T-cell (primary cell): ENCODE measurements around the gene FBXW7. TPM values are rescaled to one million over a fixed set of nuclear protein-coding genes. Genes with fewer than 3 reads are reported as not detected.

Source experiments
- ATAC-seq, 4 experiments: fragments of 200-7000 bp in 3 of 4; fragments of 150-1000 bp in 1 of 4; cut with Tn5 transposase; replicated peaks in 1 of 4; 1 replicate in 3 of 4; 2 replicates in 1 of 4; pipeline ENCODE4 v1.10.0; 2021; ENCODE audit warnings: moderate library complexity in 3 of 4, mild to moderate bottlenecking in 2 of 4, moderate number of reproducible peaks in 1 of 4
- CTCF ChIA-PET, 2 donors: fragments of 300-600 bp; sonication (Branson Sonifier 250); formaldehyde crosslinking; loops; one replicate each; lab custom pipeline; 2022; ENCODE audit warnings: antibody characterized with exemption in 2 of 2; lab: Charles Lee
- POLR2A ChIA-PET, 2 donors: fragments of 300-600 bp; sonication (Branson Sonifier 250); formaldehyde crosslinking; loops; one replicate each; lab custom pipeline; 2022; ENCODE audit warnings: antibody characterized with exemption in 2 of 2; lab: Charles Lee
- DNase-seq, 35 experiments: peaks; one replicate each; pipeline versions ENCODE4 v3.0.0 to v3.0.0-alpha.2; 2013 to 2023
- H3K27ac ChIP-seq: one replicate; pipeline ENCODE4 v1.5.1; 2013; ENCODE audit warnings: low read length
- H3K27me3 ChIP-seq, 2 experiments: replicated peaks in 1 of 2; 1 replicate in 1 of 2; 2 replicates in 1 of 2; pipeline versions ENCODE4 v1.6.1 to v1.7.0; 2013; ENCODE audit warnings: low read length in 1 of 2, mixed read lengths in 1 of 2; ENCODE audit not compliant: control insufficient read depth in 2 of 2, insufficient read depth in 2 of 2; ENCODE audit errors: extremely low read depth in 1 of 2
- H3K36me3 ChIP-seq, 2 donors: 1 replicate in 1 of 2; 2 replicates in 1 of 2; pipeline versions ENCODE4 v1.6.1 to v1.7.0; 2013; ENCODE audit warnings: low read length in 1 of 2; ENCODE audit not compliant: control insufficient read depth in 2 of 2, insufficient read depth in 1 of 2; ENCODE audit errors: extremely low read depth in 1 of 2
- H3K4me1 ChIP-seq, 2 experiments: 1 replicate in 1 of 2; 2 replicates in 1 of 2; pipeline versions ENCODE4 v1.6.1 to v1.7.0; 2013; ENCODE audit warnings: low read length in 2 of 2, mixed read lengths in 1 of 2; ENCODE audit not compliant: insufficient read depth in 2 of 2, control insufficient read depth in 1 of 2; ENCODE audit errors: extremely low read depth in 1 of 2
- H3K4me3 ChIP-seq, 2 donors: 1 replicate in 1 of 2; 2 replicates in 1 of 2; pipeline versions ENCODE4 v1.5.1 to v1.7.0; 2013; ENCODE audit warnings: mild to moderate bottlenecking in 2 of 2, low read length in 1 of 2, moderate library complexity in 1 of 2; ENCODE audit not compliant: control insufficient read depth in 1 of 2; ENCODE audit errors: extremely low read depth in 1 of 2
- H3K9me3 ChIP-seq: 2 replicates; pipeline ENCODE4 v1.7.0; 2013
- H3K27ac Mint-ChIP-seq, 2 donors: one replicate each; pipeline ENCODE4 v1.8.0; 2020 to 2021; ENCODE audit warnings: mild to moderate bottlenecking in 2 of 2, mixed read lengths in 2 of 2
- H3K27me3 Mint-ChIP-seq, 2 donors: one replicate each; pipeline ENCODE4 v1.8.0; 2021 to 2022; ENCODE audit warnings: mixed read lengths in 2 of 2
- H3K36me3 Mint-ChIP-seq: one replicate; pipeline ENCODE4 v1.8.0; 2021; ENCODE audit warnings: mixed read lengths
- H3K4me1 Mint-ChIP-seq, 3 donors: one replicate each; pipeline ENCODE4 v1.8.0; 2020 to 2022; ENCODE audit warnings: mixed read lengths in 3 of 3, mild to moderate bottlenecking in 1 of 3
- H3K4me3 Mint-ChIP-seq, 3 donors: one replicate each; pipeline ENCODE4 v1.8.0; 2020 to 2022; ENCODE audit warnings: mild to moderate bottlenecking in 3 of 3, mixed read lengths in 3 of 3, moderate library complexity in 3 of 3
- H3K9me3 Mint-ChIP-seq, 3 donors: one replicate each; pipeline ENCODE4 v1.8.0; 2020 to 2022; ENCODE audit warnings: mixed read lengths in 3 of 3
- WGBS: methylation state at CpG from one replicate; pipeline ENCODE4 v1.1.5; 2013; ENCODE audit warnings: missing lambda C conversion rate; ENCODE audit not compliant: insufficient coverage; 5-methylcytosine and 5-hydroxymethylcytosine counted together
- total RNA-seq, 35 experiments: library from RNA in 6 of 35; stranded (reverse) in 6 of 35; fragments of 120-200 nt in 1 of 35; gene quantifications; one replicate each; pipeline versions ENCODE4 v1.2.1 to v1.2.4 and lab custom pipeline; 2013 to 2026

FBXW7 gene
- total RNA-seq, 5 donors from 2014 or later (not counting 1 experiment from before 2014, with no cell fraction given) = 91.9 to 131 (median 96.0) TPM

DNA sequence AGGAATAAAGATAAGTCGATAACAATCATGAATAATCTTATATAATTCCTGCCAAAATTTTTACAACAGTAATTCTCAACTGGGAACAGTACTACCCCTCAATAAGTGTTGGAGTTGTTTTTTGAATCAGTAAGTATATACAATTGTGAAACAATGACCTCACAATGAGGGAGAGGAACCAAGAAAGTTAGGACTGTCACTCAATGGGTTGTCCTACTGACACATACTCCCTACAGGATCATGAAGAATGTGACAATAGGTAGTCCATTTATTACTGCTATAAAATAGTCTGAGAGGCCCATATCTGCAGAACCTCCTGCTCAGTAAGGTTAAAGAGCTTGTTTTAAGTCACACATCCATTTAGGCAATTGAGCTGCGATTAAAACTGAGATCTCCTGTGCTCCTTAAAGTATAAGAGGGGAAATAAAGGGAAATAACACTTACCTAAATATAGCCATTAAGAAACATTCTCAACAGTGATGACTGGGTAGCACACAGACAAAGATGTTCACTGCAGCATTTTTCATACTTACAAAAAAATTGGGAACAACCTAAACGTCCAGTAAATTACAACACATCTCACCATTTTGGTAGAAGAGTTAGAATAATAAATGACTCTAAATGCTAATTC is 26.2 kb downstream of the FBXW7 start:
- WGBS = no CpG with 5 or more reads among the region's 3 CpGs
- H3K4me1 Mint-ChIP-seq = peaks cover 56 to 64% (median 57%) of the 10 kb centered on the region in 3 donors
- H3K36me3 Mint-ChIP-seq = peaks cover 22% of the 10 kb centered on the region
- no peaks in the 10 kb centered on the region for H3K27me3 Mint-ChIP-seq
- no peaks in the 10 kb centered on the region for H3K9me3 Mint-ChIP-seq
- Histone ChIP-seq H3K4me3 (no peak overlapping the region), H3K9me3 (no peaks in the 10 kb centered on the region), H3K36me3 (peaks cover 0 to 3% of the 10 kb centered on the region in 2 donors), H3K27ac (peak overlapping the region; percentile 4), H3K4me1 (peaks cover 0 to 7% of the 10 kb centered on the region in 2 experiments), H3K27me3 (no peaks in the 10 kb centered on the region)
- CTCF ChIA-PET = interaction anchor here in 1 of 2 donors (0.7 to 1.0 kb wide), 2 partner anchors 8 to 53 kb away, joined by 3 to 5 read pairs; no protein-coding TSS in a partner anchor
- ATAC-seq (no peak), DNase-seq (no peak)
- POLR2A ChIA-PET = interaction anchor here in 1 of 2 donors (0.6 kb wide), 2 partner anchors 8 to 31 kb away, joined by 3 read pairs; no protein-coding TSS in a partner anchor
- H3K4me3 Mint-ChIP-seq = no peak overlapping the region
- peak overlapping the region in 1 of 2 donors; percentile 75 for H3K27ac Mint-ChIP-seq

DNA sequence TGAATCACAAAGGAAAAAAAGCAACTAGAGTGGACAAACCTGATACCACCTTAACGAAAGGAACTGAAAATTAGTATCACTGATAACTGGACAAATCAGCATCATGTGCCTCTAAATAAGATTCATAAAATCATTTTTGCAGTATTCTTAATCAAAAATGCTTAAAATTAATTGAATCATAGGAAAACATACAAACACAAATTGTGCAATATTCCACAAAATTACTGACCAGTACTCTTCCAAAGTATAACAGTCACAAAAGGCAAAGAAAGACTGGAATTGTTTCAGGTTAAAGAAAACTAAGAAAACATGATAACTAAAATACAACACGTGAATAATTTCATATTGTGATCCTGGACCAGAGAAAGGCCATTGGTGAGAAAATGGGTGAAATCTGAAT is 27.1 kb downstream of the FBXW7 start:
- Mint-ChIP-seq H3K27me3 (no peaks in the 10 kb centered on the region), H3K27ac (no peak overlapping the region), H3K9me3 (no peaks in the 10 kb centered on the region), H3K4me1 (peaks cover 47 to 61% (median 54%) of the 10 kb centered on the region in 3 donors), H3K4me3 (no peak overlapping the region), H3K36me3 (peaks cover 15% of the 10 kb centered on the region)
- CTCF ChIA-PET = no interaction called here
- no peak overlapping the region for H3K4me3 ChIP-seq
- H3K4me1 ChIP-seq = peaks cover 0 to 4% of the 10 kb centered on the region in 2 experiments
- no CpG with 5 or more reads among the region's 2 CpGs for WGBS
- peaks cover 0 to 3% of the 10 kb centered on the region in 2 donors for H3K36me3 ChIP-seq
- no peak for ATAC-seq
- H3K9me3 ChIP-seq = no peaks in the 10 kb centered on the region
- DNase-seq = no peak
- no peaks in the 10 kb centered on the region for H3K27me3 ChIP-seq
- no peak overlapping the region for H3K27ac ChIP-seq
- POLR2A ChIA-PET = no interaction called here

DNA sequence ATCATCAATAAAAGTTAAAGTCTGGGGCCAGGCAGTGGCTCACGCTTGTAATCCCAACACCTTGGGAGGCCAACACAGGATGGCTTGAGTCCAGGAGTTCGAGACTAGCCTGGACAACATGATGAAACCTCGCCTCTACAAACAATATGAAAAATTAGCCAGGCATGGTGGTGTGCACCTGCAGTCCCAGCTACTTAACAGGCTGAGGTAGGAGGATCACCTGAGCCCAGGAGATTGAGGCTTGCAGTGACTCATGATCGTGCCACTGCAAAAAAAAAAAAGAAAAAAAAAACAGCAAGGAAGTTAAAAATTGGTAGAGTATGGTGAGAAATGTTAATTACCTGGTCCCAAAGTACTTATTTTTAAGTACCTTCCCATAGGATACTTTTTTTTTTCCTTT is 27.5 kb downstream of the FBXW7 start:
- CTCF ChIA-PET = no interaction called here
- 100% methylated on average over 1 of the region's 4 CpGs for WGBS

DNA sequence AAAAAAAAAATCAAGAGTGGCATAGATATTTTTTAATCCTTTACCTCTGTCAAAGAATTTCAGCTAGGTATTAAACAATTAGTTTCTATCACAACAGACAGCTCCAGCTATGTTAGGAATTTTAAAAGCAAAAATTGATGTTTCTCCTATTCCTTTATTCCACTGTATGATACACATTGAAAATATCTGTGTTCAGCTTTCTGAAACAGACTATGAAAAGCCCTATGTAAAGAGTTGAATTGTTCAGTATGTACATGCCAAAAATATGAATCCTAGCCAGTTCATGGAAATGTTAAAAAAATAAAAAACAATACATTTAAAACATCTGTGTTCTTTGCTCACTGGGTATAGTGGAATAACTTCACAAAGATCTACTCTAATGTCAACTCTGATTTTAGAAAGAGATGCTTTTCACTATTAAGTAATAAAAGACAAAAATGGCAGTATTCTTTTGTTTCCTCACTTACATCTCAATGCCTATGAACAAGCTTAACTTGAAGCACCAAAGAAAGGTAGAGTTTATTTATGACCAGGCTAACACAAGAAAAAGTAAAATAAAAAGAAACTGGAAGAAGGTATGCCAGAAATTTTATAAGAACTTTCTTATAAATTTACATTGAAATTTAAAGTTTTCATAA is 32.1 kb downstream of the FBXW7 start:
- H3K27ac Mint-ChIP-seq = peak overlapping the region in 1 of 2 donors; percentile 3
- Histone ChIP-seq H3K9me3 (no peaks in the 10 kb centered on the region), H3K36me3 (peaks cover 0 to 3% of the 10 kb centered on the region in 2 donors), H3K4me3 (no peak overlapping the region), H3K27ac (no peak overlapping the region), H3K4me1 (no peaks in the 10 kb centered on the region), H3K27me3 (no peaks in the 10 kb centered on the region)
- no peaks in the 10 kb centered on the region for H3K27me3 Mint-ChIP-seq
- ChIA-PET POLR2A (interaction anchor here (0.6 to 1.0 kb wide), 5 partner anchors 15 to 158 kb away, joined by 3 to 7 read pairs (median 4); no protein-coding TSS in a partner anchor), CTCF (interaction anchor here (0.5 to 9.2 kb wide), 16 partner anchors 8 to 854 kb away, joined by 3 to 204 read pairs (median 5); partner anchors contain the start of genes ARFIP1 (in 1 of the 2), FBXW7 (in 1 of the 2) and TIGD4 (in 1 of the 2))
- no peak for ATAC-seq
- peaks cover 34 to 48% (median 44%) of the 10 kb centered on the region in 3 donors for H3K4me1 Mint-ChIP-seq
- H3K36me3 Mint-ChIP-seq = peaks cover 10% of the 10 kb centered on the region
- no peak for DNase-seq
- H3K4me3 Mint-ChIP-seq = no peak overlapping the region
- H3K9me3 Mint-ChIP-seq = no peaks in the 10 kb centered on the region

More for the DNA sequence above, 27.5 kb downstream of the FBXW7 start:
- Histone ChIP-seq H3K27ac (no peak overlapping the region), H3K4me3 (no peak overlapping the region), H3K4me1 (peaks cover 0 to 4% of the 10 kb centered on the region in 2 experiments), H3K36me3 (peaks cover 0 to 3% of the 10 kb centered on the region in 2 donors), H3K9me3 (no peaks in the 10 kb centered on the region), H3K27me3 (no peaks in the 10 kb centered on the region)
- no peaks in the 10 kb centered on the region for H3K9me3 Mint-ChIP-seq
- peaks cover 15% of the 10 kb centered on the region for H3K36me3 Mint-ChIP-seq
- no peak for ATAC-seq
- DNase-seq = no peak
- peaks cover 45 to 60% (median 52%) of the 10 kb centered on the region in 3 donors for H3K4me1 Mint-ChIP-seq
- POLR2A ChIA-PET = interaction anchor here in 1 of 2 donors (0.7 kb wide), 1 partner anchor 9 kb away, joined by 6 read pairs; no protein-coding TSS in a partner anchor
- H3K27ac Mint-ChIP-seq = no peak overlapping the region
- no peaks in the 10 kb centered on the region for H3K27me3 Mint-ChIP-seq
- no peak overlapping the region for H3K4me3 Mint-ChIP-seq

DNA sequence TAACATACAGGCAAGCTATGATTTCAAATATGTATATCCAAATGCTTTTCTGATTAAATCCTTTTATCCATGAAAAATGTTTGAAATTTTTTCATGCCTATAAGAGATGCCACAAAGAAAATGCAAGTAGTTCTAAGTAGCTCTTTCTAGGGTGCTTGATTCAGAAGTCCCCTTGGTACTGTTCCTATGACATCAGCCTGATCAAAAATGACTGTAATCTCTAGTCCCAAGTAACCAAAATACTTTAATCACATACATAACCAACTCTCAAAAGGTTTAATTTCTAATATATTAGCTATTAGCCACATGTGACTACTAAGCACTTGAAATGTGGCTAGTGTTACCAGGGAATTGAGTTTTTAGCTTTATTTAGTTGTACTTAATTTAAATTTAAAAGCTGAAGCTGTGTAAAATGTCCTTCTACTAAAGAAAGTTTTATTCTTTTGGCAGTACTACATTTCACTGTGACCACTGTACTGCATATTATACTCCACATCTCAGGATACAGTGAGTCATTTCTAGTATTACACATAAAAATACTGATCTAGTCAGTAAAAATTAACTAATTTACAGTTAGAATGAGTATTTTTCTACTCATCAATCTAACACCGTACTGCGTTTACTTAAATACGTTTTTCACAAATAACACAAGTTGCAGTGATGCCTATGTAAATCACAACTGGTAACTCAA is 33.9 kb downstream of the FBXW7 start:
- ATAC-seq = no peak
- no peak for DNase-seq
- peak overlapping the region; percentile 56 to 70 for H3K27ac Mint-ChIP-seq

More for the DNA sequence above, 33.9 kb downstream of the FBXW7 start:
- peaks cover 42 to 52% (median 49%) of the 10 kb centered on the region in 3 donors for H3K4me1 Mint-ChIP-seq
- no peaks in the 10 kb centered on the region for H3K27me3 Mint-ChIP-seq
- POLR2A ChIA-PET = interaction anchor here (0.6 to 1.3 kb wide), 6 partner anchors 8 to 136 kb away, joined by 3 to 6 read pairs (median 4); no protein-coding TSS in a partner anchor
- Histone ChIP-seq H3K36me3 (no peaks in the 10 kb centered on the region), H3K4me3 (no peak overlapping the region), H3K4me1 (no peaks in the 10 kb centered on the region), H3K27ac (no peak overlapping the region), H3K27me3 (no peaks in the 10 kb centered on the region), H3K9me3 (no peaks in the 10 kb centered on the region)
- CTCF ChIA-PET = interaction anchor here (0.6 to 9.2 kb wide), 61 partner anchors 8 to 1385 kb away, joined by 3 to 204 read pairs (median 5); partner anchors contain the start of genes FBXW7 (in 2 of the 2), ARFIP1 (in 1 of the 2), TIGD4 (in 1 of the 2) and TMEM154 (in 1 of the 2)
- no peaks in the 10 kb centered on the region for H3K9me3 Mint-ChIP-seq
- H3K36me3 Mint-ChIP-seq = peaks cover 5% of the 10 kb centered on the region
- no peak overlapping the region for H3K4me3 Mint-ChIP-seq
- WGBS = no CpG with 5 or more reads among the region's 3 CpGs
